Hippocampal formation (tissue), 2 donors: ENCODE data around the gene SPATA31A3.
"Not testable (repeated sequence)": the region's sequence is repeated elsewhere in the genome, so short reads cannot be mapped to it uniquely, and the experiment has no call there.

ENCODE experiments used
- DNase-seq, 2 donors: peaks; one replicate each; lab custom pipeline; 2025; lab: John Stamatoyannopoulos, UW

Gene SPATA31A3

GRCh38 chr9:66992450-66992849 lies at the start of gene SPATA31A3:
SPATA31A3 (minus strand) TSS chr9:66992550; CDS start chr9:66992521, 29 bp downstream.
- DNase-seq: not testable (repeated sequence)

GRCh38 chr9:66952576-66952975 lies 39.8 kb downstream of the SPATA31A3 start:
- DNase-seq: not testable (repeated sequence)

- not testable (repeated sequence) for DNase-seq
These were observed 49.8 kb downstream of the SPATA31A3 start for GRCh38 chr9:66942400-66943155.

- DNase-seq: not testable (repeated sequence)
These were observed 52.2 kb downstream of the SPATA31A3 start for GRCh38 chr9:66939878-66940830.

GRCh38 chr9:66938322-66938721 lies 54.0 kb downstream of the SPATA31A3 start:
- DNase-seq: not testable (repeated sequence)

GRCh38 chr9:66937662-66938061 lies 54.7 kb downstream of the SPATA31A3 start:
- DNase-seq: not testable (repeated sequence)
